ENCODE measurements around the gene TSHZ1.

The TSHZ1 gene, protein sequence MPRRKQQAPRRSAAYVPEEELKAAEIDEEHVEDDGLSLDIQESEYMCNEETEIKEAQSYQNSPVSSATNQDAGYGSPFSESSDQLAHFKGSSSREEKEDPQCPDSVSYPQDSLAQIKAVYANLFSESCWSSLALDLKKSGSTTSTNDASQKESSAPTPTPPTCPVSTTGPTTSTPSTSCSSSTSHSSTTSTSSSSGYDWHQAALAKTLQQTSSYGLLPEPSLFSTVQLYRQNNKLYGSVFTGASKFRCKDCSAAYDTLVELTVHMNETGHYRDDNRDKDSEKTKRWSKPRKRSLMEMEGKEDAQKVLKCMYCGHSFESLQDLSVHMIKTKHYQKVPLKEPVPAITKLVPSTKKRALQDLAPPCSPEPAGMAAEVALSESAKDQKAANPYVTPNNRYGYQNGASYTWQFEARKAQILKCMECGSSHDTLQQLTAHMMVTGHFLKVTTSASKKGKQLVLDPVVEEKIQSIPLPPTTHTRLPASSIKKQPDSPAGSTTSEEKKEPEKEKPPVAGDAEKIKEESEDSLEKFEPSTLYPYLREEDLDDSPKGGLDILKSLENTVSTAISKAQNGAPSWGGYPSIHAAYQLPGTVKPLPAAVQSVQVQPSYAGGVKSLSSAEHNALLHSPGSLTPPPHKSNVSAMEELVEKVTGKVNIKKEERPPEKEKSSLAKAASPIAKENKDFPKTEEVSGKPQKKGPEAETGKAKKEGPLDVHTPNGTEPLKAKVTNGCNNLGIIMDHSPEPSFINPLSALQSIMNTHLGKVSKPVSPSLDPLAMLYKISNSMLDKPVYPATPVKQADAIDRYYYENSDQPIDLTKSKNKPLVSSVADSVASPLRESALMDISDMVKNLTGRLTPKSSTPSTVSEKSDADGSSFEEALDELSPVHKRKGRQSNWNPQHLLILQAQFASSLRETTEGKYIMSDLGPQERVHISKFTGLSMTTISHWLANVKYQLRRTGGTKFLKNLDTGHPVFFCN (N-terminal part only)

GRCh38 chr18:75210274-75211001, at the start of gene TSHZ1:
Gene TSHZ1, plus strand, starts transcription at chr18:75210797. Its CDS starts 1,080 bp downstream, at chr18:75211877.
- DNase-seq (ENCODE audit: low read depth) = peak; percentile 94
- H3K4me3 ChIP-seq (ENCODE audit: low read depth, low read length) = peak within 1 kb of the TSS; percentile 83
- TF ChIP-seq CTCF (conservative IDR thresholded peaks at IDR 0.05; ENCODE audit: low read depth, low read length) = no peak

DNA sequence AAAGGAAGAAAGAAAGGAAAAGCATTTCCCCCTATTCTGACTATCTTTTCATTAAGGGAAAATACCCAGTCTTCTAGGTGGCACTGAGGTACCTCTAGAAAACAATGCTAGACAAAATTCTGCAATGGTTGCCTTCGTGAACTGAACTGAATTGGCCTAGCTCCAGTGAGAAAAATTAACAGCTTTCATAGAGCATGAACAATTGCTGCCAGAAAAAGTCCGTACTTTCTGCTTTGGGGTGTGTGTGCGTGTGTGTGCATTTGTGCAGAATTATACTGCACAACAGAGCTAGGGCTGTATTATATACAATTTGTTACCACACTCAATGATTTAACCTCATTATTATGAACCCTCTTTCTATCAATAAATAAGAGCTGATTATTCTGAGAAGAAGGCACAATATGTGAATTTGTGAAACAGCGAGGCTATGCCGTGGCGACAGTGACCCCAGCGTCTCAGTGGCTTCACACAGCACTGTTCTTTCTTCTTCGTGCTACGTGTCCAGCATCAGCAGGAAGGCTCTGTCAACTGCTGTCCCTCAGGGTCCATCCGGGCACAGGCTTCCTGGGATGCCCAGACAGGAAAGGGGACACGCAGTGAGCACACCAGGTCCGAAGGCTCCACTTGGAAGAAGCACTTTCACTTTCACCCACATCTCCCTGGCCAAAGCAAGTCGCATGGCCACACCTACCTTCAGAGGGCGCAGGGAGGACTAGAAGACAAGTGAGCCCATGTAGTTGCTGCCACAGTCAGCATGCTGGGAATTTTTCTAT, 49.2 kb upstream of the TSHZ1 start:
- TF ChIP-seq CTCF (conservative IDR thresholded peaks at IDR 0.05; ENCODE audit: low read depth, low read length) = no peak
- DNase-seq (ENCODE audit: low read depth) = peak; percentile 8
- H3K4me3 ChIP-seq (ENCODE audit: low read depth, low read length) = no peak overlapping the region

DNA sequence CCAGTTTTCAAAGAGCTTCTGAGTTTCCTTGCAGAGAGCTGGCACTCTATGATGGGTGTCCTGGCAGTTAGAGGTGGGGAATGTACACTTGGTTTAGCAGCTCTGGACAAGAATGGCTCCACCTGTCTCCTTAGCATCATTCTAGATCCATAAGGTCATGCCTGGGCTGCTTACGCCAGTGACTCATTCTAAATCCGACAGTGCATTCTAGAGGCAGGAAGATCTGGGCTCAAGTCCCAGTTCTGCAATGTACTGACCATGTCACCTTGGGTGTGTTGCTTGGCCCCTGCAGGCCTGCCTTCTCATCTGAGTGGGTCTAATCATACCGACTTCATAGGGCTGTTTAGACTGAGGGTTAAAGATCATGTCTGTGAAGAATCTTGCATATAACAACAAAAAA, 48.1 kb upstream of the TSHZ1 start:
- DNase-seq (ENCODE audit: low read depth) = peak; percentile 61
- no peak for TF ChIP-seq CTCF (conservative IDR thresholded peaks at IDR 0.05; ENCODE audit: low read depth, low read length)
- no peak overlapping the region for H3K4me3 ChIP-seq (ENCODE audit: low read depth, low read length)

GRCh38 chr18:75162978-75163377, 47.6 kb upstream of the TSHZ1 start:
- H3K4me3 ChIP-seq (ENCODE audit: low read depth, low read length) = no peak overlapping the region
- TF ChIP-seq CTCF (conservative IDR thresholded peaks at IDR 0.05; ENCODE audit: low read depth, low read length) = no peak
- DNase-seq (ENCODE audit: low read depth) = no peak

GRCh38 chr18:75163736-75164135, 46.9 kb upstream of the TSHZ1 start:
- no peak for TF ChIP-seq CTCF (conservative IDR thresholded peaks at IDR 0.05; ENCODE audit: low read depth, low read length)
- no peak for DNase-seq (ENCODE audit: low read depth)
- no peak overlapping the region for H3K4me3 ChIP-seq (ENCODE audit: low read depth, low read length)

- TF ChIP-seq CTCF (conservative IDR thresholded peaks at IDR 0.05; ENCODE audit: low read depth, low read length) = no peak
- DNase-seq (ENCODE audit: low read depth) = no peak
- H3K4me3 ChIP-seq (ENCODE audit: low read depth, low read length) = no peak overlapping the region
Observed at GRCh38 chr18:75164479-75164878, 46.1 kb upstream of the TSHZ1 start.

Measured in choroid plexus epithelial cell (primary cell).